Measurements from ENCODE around the gene TP53BP2.
"Not testable (repeated sequence)": the region's sequence is repeated elsewhere in the genome, so short reads cannot be mapped to it uniquely, and the experiment has no call there.

The TP53BP2 gene

DNA sequence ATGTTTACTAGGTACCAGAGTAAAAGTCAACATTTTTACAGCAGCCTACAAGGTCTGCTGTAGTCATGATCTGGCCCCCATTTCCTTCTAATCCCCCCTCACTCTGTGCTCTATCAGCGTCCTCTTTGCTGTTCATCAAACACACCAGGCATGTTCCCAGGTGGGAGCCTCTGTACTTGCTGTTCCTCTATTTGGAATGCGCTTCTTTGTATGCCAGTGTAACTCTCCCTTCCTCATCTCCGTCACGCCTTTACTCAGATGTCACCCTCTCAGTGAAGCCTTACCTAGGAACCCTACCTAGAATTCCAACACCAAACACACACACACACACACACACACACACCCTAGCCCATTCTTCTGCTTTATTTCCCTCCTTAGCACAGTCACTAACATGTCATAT lies 21.0 kb downstream of the TP53BP2 start:
- no peak for TF ChIP-seq CTCF (IDR thresholded peaks at IDR 0.05; ENCODE audit: insufficient read depth, low read length, poor library complexity, severe bottlenecking)
- no peaks in the 10 kb centered on the region for H3K27me3 ChIP-seq (replicated peaks; ENCODE audit: control insufficient read depth, insufficient read depth, low read length)
- no peak for DNase-seq (ENCODE audit: extremely low read depth, insufficient read length)
- H3K4me3 ChIP-seq (replicated peaks; ENCODE audit: low read depth, low read length), result no peak overlapping the region
- H3K36me3 ChIP-seq (ENCODE audit: control insufficient read depth, insufficient read depth, low read length), result no peaks in the 10 kb centered on the region

- H3K4me3 ChIP-seq (replicated peaks; ENCODE audit: low read depth, low read length), result no peak overlapping the region
- no peak for DNase-seq (ENCODE audit: extremely low read depth, insufficient read length)
- H3K36me3 ChIP-seq (ENCODE audit: control insufficient read depth, insufficient read depth, low read length), result no peaks in the 10 kb centered on the region
- H3K27me3 ChIP-seq (replicated peaks; ENCODE audit: control insufficient read depth, insufficient read depth, low read length), result no peaks in the 10 kb centered on the region
- TF ChIP-seq CTCF (IDR thresholded peaks at IDR 0.05; ENCODE audit: insufficient read depth, low read length, poor library complexity, severe bottlenecking), result no peak
Measured at GRCh38 chr1:223824287-223824686, 21.5 kb downstream of the TP53BP2 start.

DNA sequence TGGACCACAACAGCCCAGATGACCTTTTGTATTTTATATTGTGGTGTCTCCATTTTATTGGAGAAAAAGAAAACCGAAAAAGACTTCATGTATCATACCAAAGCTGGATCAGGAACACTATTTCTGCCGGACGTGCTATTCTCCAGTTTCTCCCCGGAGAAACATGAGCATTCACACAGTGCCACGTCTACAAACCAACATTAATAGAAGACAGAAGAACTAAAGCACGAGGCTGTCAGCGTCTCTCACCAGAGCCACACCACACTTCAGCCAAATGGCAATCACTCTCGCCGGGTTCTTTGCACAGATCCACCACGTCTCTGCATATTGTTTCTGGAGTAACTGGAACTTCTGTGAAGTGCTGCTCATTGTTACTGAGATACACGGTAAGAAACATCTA lies 24.8 kb downstream of the TP53BP2 start:
- DNase-seq (ENCODE audit: extremely low read depth, insufficient read length), result no peak
- Histone ChIP-seq H3K4me3 (replicated peaks; ENCODE audit: low read depth, low read length) (no peak overlapping the region), H3K27me3 (replicated peaks; ENCODE audit: control insufficient read depth, insufficient read depth, low read length) (no peaks in the 10 kb centered on the region), H3K36me3 (ENCODE audit: control insufficient read depth, insufficient read depth, low read length) (no peaks in the 10 kb centered on the region)
- TF ChIP-seq CTCF (IDR thresholded peaks at IDR 0.05; ENCODE audit: insufficient read depth, low read length, poor library complexity, severe bottlenecking), result no peak

DNA sequence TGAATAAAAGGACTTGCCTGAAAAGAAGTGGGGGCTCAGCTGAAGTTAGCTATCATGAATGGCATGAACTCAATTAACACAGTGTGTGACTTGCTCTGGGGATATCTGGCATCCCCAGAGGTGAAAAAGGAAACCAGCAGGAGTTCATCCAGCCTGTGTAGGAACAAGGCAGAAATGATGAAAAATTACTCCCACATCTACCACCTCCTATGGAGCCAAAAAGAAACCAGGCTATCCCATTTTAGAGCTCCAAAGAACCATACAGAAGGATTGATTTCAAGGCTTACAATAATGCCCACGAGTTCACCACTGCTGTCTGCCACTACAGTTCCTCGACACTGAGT lies 25.3 kb downstream of the TP53BP2 start:
- H3K4me3 ChIP-seq (replicated peaks; ENCODE audit: low read depth, low read length), result no peak overlapping the region
- no peaks in the 10 kb centered on the region for H3K27me3 ChIP-seq (replicated peaks; ENCODE audit: control insufficient read depth, insufficient read depth, low read length)
- no peak for DNase-seq (ENCODE audit: extremely low read depth, insufficient read length)
- TF ChIP-seq CTCF (IDR thresholded peaks at IDR 0.05; ENCODE audit: insufficient read depth, low read length, poor library complexity, severe bottlenecking), result no peak
- no peaks in the 10 kb centered on the region for H3K36me3 ChIP-seq (ENCODE audit: control insufficient read depth, insufficient read depth, low read length)

DNA sequence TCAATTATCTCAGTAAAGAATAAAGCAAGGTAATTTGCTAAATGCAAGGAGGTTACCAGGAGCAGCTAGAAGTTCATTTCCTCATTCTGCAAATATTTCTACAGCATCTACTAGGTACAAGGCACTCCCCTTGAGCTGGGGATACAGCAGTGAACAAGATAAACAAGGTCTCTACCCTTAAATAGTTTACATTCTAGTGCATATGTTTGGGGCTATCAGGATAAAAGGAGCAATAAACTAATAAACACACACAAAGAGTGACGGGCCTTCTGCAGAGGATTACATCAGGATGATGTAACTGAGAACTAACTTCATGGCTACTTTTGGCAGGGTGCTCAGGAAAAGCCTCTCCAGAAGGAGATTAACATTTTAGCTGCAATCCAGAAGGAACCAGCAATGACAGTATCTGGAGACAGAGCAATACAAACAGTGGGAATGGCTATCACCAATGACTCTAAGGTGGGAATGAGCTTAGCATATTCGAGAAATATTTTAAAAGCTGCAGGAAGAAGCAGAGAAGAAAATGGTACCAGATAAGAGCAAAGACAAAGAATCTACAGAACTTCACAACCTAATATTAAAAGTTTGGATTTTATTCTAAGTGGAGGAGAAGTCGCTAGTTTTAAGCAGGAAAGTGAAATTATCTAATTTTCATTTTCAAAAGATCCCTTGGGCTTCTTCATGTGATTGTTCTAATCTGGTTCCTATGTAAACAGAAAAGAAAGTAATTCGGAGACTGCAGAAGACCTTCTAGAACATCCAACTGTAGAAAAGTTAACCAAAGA lies 25.8 kb downstream of the TP53BP2 start:
- no peak for TF ChIP-seq CTCF (IDR thresholded peaks at IDR 0.05; ENCODE audit: insufficient read depth, low read length, poor library complexity, severe bottlenecking)
- DNase-seq (ENCODE audit: extremely low read depth, insufficient read length), result no peak
- Histone ChIP-seq H3K27me3 (replicated peaks; ENCODE audit: control insufficient read depth, insufficient read depth, low read length) (no peaks in the 10 kb centered on the region), H3K4me3 (replicated peaks; ENCODE audit: low read depth, low read length) (no peak overlapping the region), H3K36me3 (ENCODE audit: control insufficient read depth, insufficient read depth, low read length) (no peaks in the 10 kb centered on the region)

DNA sequence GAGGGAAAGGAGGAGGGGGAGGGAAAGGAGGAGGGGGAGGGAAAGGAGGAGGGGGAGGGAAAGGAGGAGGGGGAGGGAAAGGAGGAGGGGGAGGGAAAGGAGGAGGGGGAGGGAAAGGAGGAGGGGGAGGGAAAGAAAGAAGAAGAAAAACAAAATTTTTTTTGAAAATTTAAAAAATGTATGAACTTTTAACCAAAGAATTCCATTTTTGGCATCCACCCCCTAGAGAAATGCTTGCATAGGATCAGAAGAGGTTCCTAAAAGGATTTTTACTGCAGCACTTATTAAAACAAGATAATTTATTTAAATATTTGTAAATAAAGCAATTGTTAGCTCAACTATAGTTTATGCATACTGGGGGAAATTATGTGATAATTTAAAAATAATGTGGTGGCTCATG lies 28.5 kb downstream of the TP53BP2 start:
- not testable (repeated sequence) for DNase-seq (ENCODE audit: extremely low read depth, insufficient read length); H3K27me3 ChIP-seq (replicated peaks; ENCODE audit: control insufficient read depth, insufficient read depth, low read length); H3K4me3 ChIP-seq (replicated peaks; ENCODE audit: low read depth, low read length); H3K36me3 ChIP-seq (ENCODE audit: control insufficient read depth, insufficient read depth, low read length)
